C4-2B (cell line): Measurements from ENCODE around the gene UNKL.

Source experiments
- CTCF ChIP-seq: fragments of 450-650 bp; conservative IDR thresholded peaks from 2 replicates; pipeline ENCODE4 v1.5.1; 2017; ENCODE audit warnings: mild to moderate bottlenecking
- ZFX ChIP-seq: fragments of 450-650 bp; IDR thresholded peaks from 2 replicates; pipeline ENCODE4 v1.6.1; 2017

DNA sequence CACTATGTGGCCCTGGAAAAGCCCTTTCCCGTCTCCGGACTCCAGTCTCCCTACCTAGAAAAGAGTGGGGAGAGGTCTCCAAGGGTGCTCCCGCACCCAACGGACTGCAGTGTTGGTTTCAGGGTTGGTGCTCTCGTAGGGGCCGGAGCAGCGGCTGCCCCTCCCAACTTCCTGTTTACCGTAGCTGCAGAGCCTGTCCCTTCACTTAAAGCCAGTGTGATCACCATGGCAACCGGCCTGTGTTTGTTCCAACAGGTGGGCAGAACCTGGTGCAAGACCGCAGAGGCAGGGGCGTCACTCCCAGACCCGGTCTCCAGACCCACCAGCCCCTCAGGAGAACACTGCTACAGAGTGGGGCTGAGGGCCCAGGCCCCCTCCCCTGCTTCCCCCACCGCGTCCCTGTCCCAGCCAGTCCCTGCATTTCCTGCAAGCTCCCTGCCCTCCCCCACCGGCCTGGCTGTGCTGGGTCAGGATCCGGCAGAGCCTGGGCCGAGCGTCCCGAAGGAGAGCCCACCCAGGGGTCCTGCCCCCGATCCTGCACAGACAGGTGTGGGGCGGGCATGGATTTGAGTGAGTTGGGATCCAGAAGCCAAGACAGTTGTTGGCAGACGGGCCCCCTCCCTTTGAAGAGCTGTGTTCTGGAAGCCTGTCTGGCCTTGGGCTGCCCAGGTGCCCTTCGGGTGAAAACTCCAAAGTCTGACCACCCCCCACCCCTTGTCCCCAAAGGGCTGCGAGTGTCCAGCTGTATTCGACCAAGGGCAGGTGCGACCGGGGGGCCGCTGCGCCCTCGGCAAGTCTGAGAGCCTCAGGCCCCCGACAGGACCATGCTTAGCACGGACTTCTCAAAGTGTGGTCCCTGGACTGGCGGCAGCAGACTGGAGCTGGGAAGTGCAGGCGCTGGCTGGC is 82.5 kb downstream of the UNKL start:
- TF ChIP-seq CTCF: no peak
- TF ChIP-seq ZFX: no peak
